GM23338 (cell line): ENCODE measurements around the gene PSORS1C1. TPM values are rescaled to one million over a fixed set of nuclear protein-coding genes. Genes with fewer than 3 reads are reported as not detected.

Source experiments
- ATAC-seq: fragments of 200-7000 bp; cut with Tn5 transposase; 3 replicates; pipeline ENCODE4 v1.9.1; 2020
- DNase-seq: peaks from one replicate; pipeline ENCODE4 v3.0.0-alpha.2; 2015; ENCODE audit warnings: low spot score
- H2AFZ ChIP-seq: fragments of 200-600 bp; sonication (generic); 2 replicates; pipeline ENCODE4 v1.8.0; 2016; ENCODE audit warnings: antibody characterized with exemption, mild to moderate bottlenecking, moderate library complexity
- H3F3A ChIP-seq: fragments of 200-600 bp; sonication (generic); replicated peaks from 2 replicates; pipeline ENCODE4 v1.8.0; 2017; ENCODE audit warnings: antibody characterized with exemption, mixed run types, low read depth
- H3K27ac ChIP-seq: fragments of 200-600 bp; sonication (generic); 2 replicates; pipeline ENCODE4 v1.6.1; 2016; ENCODE audit warnings: low read depth
- H3K27me3 ChIP-seq: fragments of 200-600 bp; sonication (generic); 2 replicates; pipeline ENCODE4 v1.8.0; 2016; ENCODE audit warnings: mild to moderate bottlenecking, mixed run types, moderate library complexity; ENCODE audit not compliant: insufficient read depth
- H3K36me3 ChIP-seq: fragments of 200-600 bp; sonication (generic); 2 replicates; pipeline ENCODE4 v1.8.0; 2016; ENCODE audit warnings: mild to moderate bottlenecking; ENCODE audit not compliant: insufficient read depth
- H3K4me1 ChIP-seq: fragments of 200-600 bp; sonication (generic); 2 replicates; pipeline ENCODE4 v1.8.0; 2016; ENCODE audit warnings: mild to moderate bottlenecking, moderate library complexity; ENCODE audit not compliant: insufficient read depth
- H3K4me2 ChIP-seq: fragments of 200-600 bp; sonication (generic); 2 replicates; pipeline ENCODE4 v1.7.1; 2017; ENCODE audit warnings: mixed run types
- H3K4me3 ChIP-seq: fragments of 200-600 bp; sonication (generic); 2 replicates; pipeline ENCODE4 v1.6.1; 2016; ENCODE audit warnings: mixed run types
- H3K79me2 ChIP-seq: fragments of 200-600 bp; sonication (generic); replicated peaks from 2 replicates; pipeline ENCODE4 v1.8.0; 2017; ENCODE audit warnings: mild to moderate bottlenecking; ENCODE audit not compliant: insufficient read depth
- H3K9me2 ChIP-seq: fragments of 200-600 bp; sonication (generic); 2 replicates; pipeline ENCODE4 v1.8.0; 2017; ENCODE audit not compliant: insufficient read depth
- H4K20me1 ChIP-seq: fragments of 200-600 bp; sonication (generic); replicated peaks from 2 replicates; pipeline ENCODE4 v1.8.0; 2017; ENCODE audit warnings: mild to moderate bottlenecking; ENCODE audit not compliant: insufficient read depth
- H3K27ac Mint-ChIP-seq: 2 replicates; pipeline ENCODE4 v1.8.0; 2020; ENCODE audit warnings: inconsistent platforms, mild to moderate bottlenecking, moderate library complexity, mixed read lengths
- H3K27me3 Mint-ChIP-seq: 3 replicates; pipeline ENCODE4 v1.8.0; 2022; ENCODE audit warnings: low read depth, mild to moderate bottlenecking, moderate library complexity, mixed read lengths, inconsistent platforms; ENCODE audit not compliant: insufficient read depth, poor library complexity
- H3K36me3 Mint-ChIP-seq: 3 replicates; pipeline ENCODE4 v1.8.0; 2021; ENCODE audit warnings: low read depth, mild to moderate bottlenecking, inconsistent platforms, moderate library complexity, mixed read lengths
- H3K4me1 Mint-ChIP-seq: 3 replicates; pipeline ENCODE4 v1.8.0; 2020; ENCODE audit warnings: mild to moderate bottlenecking, inconsistent platforms, mixed read lengths
- H3K4me3 Mint-ChIP-seq: 3 replicates; pipeline ENCODE4 v1.8.0; 2021; ENCODE audit warnings: moderate library complexity, mild to moderate bottlenecking, inconsistent platforms, mixed read lengths
- H3K9me3 Mint-ChIP-seq: 3 replicates; pipeline ENCODE4 v1.8.0; 2020; ENCODE audit warnings: moderate library complexity, mild to moderate bottlenecking, inconsistent platforms, mixed read lengths
- EZH2 ChIP-seq: fragments of 200-600 bp; sonication (generic); IDR thresholded peaks from one replicate; pipeline ENCODE4 v1.8.0; 2017; ENCODE audit warnings: antibody characterized with exemption, mild to moderate bottlenecking, low read depth; ENCODE audit not compliant: unreplicated experiment
- JUNB ChIP-seq: IDR thresholded peaks from one replicate; pipeline ENCODE4 v1.6.1; 2016; ENCODE audit warnings: antibody characterized with exemption; ENCODE audit not compliant: unreplicated experiment
- NANOG ChIP-seq: IDR thresholded peaks from 2 replicates; pipeline ENCODE4 v1.6.1; 2016; ENCODE audit warnings: antibody characterized with exemption, borderline replicate concordance
- POLR2AphosphoS5 ChIP-seq: IDR thresholded peaks from 2 replicates; pipeline ENCODE4 v1.6.1; 2016; ENCODE audit warnings: antibody characterized with exemption, low read depth
- ZNF331 ChIP-seq: fragments of 250-450 bp; sonication (Bioruptor Pico); IDR thresholded peaks from 2 replicates; pipeline ENCODE4 v1.5.0; 2020; ENCODE audit warnings: low read depth, mild to moderate bottlenecking, moderate library complexity
- polyA plus RNA-seq: library from polyadenylated mRNA; unstranded; fragments of >200 nt; fragmentation: Nextera tagmentation; extraction: Ambion mirVana; gene quantifications from 2 replicates; pipeline ENCODE4 v1.2.1, GENCODE V29; 2016
- total RNA-seq: library from RNA; depleted of rRNA; stranded (reverse); fragments of >200 nt; shearing (Covaris generic); gene quantifications from 2 replicates; pipeline ENCODE4 v1.2.3, GENCODE V29; 2014
- TF ChIP-seq, protein P1 (sequence below), 2 experiments: fragments of 200-600 bp in 1 of 2; sonication (generic) in 1 of 2; conservative IDR thresholded peaks; 2 replicates each; pipeline versions ENCODE4 v1.5.1 to v1.6.1; 2016 to 2017; ENCODE audit warnings: antibody characterized with exemption in 2 of 2, low read depth in 2 of 2, mild to moderate bottlenecking in 2 of 2, moderate library complexity in 1 of 2
- TF ChIP-seq, protein P2 (sequence below): IDR thresholded peaks from one replicate; pipeline ENCODE4 v1.6.1; 2018; ENCODE audit warnings: antibody characterized with exemption; ENCODE audit not compliant: unreplicated experiment
- TF ChIP-seq, protein P3 (sequence below): fragments of 250-450 bp; sonication (Bioruptor Pico); IDR thresholded peaks from 2 replicates; pipeline ENCODE4 v1.5.0; 2020; ENCODE audit warnings: mild to moderate bottlenecking, moderate library complexity
- TF ChIP-seq, protein P4 (sequence below): IDR thresholded peaks from 2 replicates; pipeline ENCODE4 v1.6.1; 2016; ENCODE audit warnings: antibody characterized with exemption

The PSORS1C1 gene
- total and polyA plus RNA-seq, 2 experiments from 2014 or later: not detected

DNA sequence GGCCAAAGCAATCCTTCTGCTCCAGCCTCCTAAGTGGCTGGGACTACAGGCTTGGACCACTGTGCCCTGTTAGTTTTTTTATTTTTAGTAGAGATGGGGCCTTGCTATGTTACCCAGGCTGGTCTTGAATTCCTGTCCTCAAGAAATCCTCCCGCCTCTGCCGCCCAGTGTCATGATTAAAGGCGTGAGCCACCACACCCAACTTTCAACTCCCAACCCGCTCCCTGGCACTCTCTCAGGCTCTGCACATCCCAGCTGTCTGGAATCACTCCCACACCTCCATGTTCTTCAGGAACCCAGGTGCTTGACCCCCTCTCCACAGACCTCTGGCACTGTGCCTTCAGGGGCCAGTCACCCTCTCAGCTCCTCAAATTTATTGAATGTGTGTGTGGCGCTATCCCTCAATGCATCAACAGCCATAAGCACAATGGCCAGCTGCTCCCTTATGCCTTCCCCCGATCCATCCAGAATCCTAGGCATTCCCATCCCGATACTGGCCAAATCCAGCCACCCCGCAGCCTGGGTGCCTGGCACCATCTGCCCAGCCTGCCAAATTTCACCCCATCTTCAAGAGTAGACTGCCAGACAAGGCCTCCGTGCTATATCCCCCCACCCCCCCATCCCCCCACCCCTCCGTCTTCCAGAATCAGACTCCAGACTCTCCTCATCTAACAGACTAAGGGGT, 56.5 kb downstream of the PSORS1C1 start (continued):
- TF ChIP-seq EZH2 (no peak), ZNF331 (no peak), NANOG (no peak), JUNB (no peak)
- TF ChIP-seq, protein P1, sequence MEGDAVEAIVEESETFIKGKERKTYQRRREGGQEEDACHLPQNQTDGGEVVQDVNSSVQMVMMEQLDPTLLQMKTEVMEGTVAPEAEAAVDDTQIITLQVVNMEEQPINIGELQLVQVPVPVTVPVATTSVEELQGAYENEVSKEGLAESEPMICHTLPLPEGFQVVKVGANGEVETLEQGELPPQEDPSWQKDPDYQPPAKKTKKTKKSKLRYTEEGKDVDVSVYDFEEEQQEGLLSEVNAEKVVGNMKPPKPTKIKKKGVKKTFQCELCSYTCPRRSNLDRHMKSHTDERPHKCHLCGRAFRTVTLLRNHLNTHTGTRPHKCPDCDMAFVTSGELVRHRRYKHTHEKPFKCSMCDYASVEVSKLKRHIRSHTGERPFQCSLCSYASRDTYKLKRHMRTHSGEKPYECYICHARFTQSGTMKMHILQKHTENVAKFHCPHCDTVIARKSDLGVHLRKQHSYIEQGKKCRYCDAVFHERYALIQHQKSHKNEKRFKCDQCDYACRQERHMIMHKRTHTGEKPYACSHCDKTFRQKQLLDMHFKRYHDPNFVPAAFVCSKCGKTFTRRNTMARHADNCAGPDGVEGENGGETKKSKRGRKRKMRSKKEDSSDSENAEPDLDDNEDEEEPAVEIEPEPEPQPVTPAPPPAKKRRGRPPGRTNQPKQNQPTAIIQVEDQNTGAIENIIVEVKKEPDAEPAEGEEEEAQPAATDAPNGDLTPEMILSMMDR (conservative IDR thresholded peaks at IDR 0.05; ENCODE audit: low read depth in 2 of 2): no peak
- TF ChIP-seq, protein P2, sequence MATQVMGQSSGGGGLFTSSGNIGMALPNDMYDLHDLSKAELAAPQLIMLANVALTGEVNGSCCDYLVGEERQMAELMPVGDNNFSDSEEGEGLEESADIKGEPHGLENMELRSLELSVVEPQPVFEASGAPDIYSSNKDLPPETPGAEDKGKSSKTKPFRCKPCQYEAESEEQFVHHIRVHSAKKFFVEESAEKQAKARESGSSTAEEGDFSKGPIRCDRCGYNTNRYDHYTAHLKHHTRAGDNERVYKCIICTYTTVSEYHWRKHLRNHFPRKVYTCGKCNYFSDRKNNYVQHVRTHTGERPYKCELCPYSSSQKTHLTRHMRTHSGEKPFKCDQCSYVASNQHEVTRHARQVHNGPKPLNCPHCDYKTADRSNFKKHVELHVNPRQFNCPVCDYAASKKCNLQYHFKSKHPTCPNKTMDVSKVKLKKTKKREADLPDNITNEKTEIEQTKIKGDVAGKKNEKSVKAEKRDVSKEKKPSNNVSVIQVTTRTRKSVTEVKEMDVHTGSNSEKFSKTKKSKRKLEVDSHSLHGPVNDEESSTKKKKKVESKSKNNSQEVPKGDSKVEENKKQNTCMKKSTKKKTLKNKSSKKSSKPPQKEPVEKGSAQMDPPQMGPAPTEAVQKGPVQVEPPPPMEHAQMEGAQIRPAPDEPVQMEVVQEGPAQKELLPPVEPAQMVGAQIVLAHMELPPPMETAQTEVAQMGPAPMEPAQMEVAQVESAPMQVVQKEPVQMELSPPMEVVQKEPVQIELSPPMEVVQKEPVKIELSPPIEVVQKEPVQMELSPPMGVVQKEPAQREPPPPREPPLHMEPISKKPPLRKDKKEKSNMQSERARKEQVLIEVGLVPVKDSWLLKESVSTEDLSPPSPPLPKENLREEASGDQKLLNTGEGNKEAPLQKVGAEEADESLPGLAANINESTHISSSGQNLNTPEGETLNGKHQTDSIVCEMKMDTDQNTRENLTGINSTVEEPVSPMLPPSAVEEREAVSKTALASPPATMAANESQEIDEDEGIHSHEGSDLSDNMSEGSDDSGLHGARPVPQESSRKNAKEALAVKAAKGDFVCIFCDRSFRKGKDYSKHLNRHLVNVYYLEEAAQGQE: no peak

DNA sequence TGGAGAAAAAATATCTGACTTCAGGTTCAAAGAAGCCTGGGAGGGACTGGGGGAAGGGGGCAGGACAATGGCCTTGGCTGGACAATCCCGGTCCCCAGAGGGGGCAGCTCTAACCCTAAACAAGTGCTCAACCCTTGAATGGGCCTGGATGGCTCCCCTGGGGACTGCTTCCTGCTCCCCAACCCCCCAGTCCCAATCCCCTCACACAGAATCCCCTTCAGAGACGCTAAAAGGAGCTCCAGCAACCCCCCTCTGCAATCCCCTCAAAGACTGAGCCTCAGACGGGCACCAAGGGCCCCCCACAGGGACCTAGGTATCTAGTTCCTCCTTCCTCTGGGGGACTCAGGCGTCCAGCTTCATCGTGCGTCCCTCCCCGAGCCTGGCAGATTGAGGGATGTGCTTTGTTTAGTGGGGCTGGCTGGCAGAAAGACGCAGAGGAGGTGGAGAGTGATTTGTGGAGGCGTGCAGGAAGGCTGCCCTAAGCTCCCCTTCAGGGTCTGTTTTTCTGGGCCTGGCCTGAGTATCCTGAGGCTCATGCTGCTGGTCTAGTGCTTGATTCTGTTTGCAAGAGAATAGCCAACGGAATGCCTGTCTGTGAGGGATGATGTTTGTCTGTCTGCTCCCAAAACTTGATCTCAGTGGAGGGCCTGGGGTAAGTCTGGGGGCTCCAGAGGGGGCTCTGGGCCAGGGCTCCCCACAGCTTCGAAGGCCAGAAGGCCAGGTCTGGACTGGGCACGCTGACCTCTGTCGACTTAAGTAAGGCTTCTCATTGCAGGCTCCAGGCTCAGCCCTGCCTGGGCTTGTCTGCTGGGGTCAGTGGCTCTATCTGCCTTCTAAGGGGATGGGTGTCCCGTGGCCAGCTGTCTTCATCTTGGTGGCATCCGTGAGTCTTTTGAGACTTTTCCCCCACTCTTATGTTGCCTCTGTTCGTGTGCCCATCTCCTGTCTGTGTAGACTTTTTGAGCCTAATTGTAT, 57.6 kb downstream of the PSORS1C1 start:
- H3K36me3 Mint-ChIP-seq: peaks cover 33% of the 10 kb centered on the region
- H3K4me3 ChIP-seq: peak overlapping the region; percentile 100
- TF ChIP-seq POLR2AphosphoS5: peak; percentile 41; the same call in 1 of the 2 replicates
- TF ChIP-seq, protein P3, sequence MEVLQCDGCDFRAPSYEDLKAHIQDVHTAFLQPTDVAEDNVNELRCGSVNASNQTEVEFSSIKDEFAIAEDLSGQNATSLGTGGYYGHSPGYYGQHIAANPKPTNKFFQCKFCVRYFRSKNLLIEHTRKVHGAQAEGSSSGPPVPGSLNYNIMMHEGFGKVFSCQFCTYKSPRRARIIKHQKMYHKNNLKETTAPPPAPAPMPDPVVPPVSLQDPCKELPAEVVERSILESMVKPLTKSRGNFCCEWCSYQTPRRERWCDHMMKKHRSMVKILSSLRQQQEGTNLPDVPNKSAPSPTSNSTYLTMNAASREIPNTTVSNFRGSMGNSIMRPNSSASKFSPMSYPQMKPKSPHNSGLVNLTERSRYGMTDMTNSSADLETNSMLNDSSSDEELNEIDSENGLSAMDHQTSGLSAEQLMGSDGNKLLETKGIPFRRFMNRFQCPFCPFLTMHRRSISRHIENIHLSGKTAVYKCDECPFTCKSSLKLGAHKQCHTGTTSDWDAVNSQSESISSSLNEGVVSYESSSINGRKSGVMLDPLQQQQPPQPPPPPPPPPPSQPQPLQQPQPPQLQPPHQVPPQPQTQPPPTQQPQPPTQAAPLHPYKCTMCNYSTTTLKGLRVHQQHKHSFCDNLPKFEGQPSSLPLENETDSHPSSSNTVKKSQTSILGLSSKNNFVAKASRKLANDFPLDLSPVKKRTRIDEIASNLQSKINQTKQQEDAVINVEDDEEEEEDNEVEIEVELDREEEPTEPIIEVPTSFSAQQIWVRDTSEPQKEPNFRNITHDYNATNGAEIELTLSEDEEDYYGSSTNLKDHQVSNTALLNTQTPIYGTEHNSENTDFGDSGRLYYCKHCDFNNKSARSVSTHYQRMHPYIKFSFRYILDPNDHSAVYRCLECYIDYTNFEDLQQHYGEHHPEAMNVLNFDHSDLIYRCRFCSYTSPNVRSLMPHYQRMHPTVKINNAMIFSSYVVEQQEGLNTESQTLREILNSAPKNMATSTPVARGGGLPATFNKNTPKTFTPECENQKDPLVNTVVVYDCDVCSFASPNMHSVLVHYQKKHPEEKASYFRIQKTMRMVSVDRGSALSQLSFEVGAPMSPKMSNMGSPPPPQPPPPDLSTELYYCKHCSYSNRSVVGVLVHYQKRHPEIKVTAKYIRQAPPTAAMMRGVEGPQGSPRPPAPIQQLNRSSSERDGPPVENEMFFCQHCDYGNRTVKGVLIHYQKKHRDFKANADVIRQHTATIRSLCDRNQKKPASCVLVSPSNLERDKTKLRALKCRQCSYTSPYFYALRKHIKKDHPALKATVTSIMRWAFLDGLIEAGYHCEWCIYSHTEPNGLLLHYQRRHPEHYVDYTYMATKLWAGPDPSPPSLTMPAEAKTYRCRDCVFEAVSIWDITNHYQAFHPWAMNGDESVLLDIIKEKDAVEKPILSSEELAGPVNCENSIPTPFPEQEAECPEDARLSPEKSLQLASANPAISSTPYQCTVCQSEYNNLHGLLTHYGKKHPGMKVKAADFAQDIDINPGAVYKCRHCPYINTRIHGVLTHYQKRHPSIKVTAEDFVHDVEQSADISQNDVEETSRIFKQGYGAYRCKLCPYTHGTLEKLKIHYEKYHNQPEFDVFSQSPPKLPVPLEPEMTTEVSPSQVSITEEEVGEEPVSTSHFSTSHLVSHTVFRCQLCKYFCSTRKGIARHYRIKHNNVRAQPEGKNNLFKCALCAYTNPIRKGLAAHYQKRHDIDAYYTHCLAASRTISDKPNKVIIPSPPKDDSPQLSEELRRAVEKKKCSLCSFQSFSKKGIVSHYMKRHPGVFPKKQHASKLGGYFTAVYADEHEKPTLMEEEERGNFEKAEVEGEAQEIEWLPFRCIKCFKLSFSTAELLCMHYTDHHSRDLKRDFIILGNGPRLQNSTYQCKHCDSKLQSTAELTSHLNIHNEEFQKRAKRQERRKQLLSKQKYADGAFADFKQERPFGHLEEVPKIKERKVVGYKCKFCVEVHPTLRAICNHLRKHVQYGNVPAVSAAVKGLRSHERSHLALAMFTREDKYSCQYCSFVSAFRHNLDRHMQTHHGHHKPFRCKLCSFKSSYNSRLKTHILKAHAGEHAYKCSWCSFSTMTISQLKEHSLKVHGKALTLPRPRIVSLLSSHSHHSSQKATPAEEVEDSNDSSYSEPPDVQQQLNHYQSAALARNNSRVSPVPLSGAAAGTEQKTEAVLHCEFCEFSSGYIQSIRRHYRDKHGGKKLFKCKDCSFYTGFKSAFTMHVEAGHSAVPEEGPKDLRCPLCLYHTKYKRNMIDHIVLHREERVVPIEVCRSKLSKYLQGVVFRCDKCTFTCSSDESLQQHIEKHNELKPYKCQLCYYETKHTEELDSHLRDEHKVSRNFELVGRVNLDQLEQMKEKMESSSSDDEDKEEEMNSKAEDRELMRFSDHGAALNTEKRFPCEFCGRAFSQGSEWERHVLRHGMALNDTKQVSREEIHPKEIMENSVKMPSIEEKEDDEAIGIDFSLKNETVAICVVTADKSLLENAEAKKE (CRISPR knock-in tag): peak; percentile 41; the same call in 1 of the 2 replicates
- TF ChIP-seq, protein P4, sequence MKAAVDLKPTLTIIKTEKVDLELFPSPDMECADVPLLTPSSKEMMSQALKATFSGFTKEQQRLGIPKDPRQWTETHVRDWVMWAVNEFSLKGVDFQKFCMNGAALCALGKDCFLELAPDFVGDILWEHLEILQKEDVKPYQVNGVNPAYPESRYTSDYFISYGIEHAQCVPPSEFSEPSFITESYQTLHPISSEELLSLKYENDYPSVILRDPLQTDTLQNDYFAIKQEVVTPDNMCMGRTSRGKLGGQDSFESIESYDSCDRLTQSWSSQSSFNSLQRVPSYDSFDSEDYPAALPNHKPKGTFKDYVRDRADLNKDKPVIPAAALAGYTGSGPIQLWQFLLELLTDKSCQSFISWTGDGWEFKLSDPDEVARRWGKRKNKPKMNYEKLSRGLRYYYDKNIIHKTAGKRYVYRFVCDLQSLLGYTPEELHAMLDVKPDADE: peak; percentile 93
- TF ChIP-seq NANOG: peak; percentile 100

More for the DNA sequence above, 57.6 kb downstream of the PSORS1C1 start:
- Mint-ChIP-seq H3K9me3 (no peaks in the 10 kb centered on the region; the same call in 2 of the 3 replicates), H3K4me3 (peak overlapping the region; percentile 86), H3K27me3 (peaks cover 36% of the 10 kb centered on the region), H3K4me1 (peaks cover 48% of the 10 kb centered on the region), H3K27ac (peak overlapping the region; percentile 97)
- Histone ChIP-seq H3K36me3 (0 out of 2 replicates have a peak, but pooled peaks cover 8% of the 10 kb centered on the region), H3F3A (peaks cover 24% of the 10 kb centered on the region), H2AFZ (no peak overlapping the region), H3K79me2 (peaks cover 59% of the 10 kb centered on the region), H3K4me2 (peak overlapping the region; percentile 100), H4K20me1 (peaks cover 31% of the 10 kb centered on the region), H3K27me3 (no peaks in the 10 kb centered on the region), H3K27ac (peak overlapping the region; percentile 100), H3K4me1 (peaks cover 49% of the 10 kb centered on the region), H3K9me2 (no peaks in the 10 kb centered on the region)
- DNase-seq: peak; percentile 95
- peak; percentile 63 for ATAC-seq
